Anterior cingulate cortex (tissue), 58 donors: ENCODE data around the gene ARPC4.
A peak's percentile ranks its signal among the peaks of the same experiment; 100 is the strongest.
"Not testable (repeated sequence)": the region's sequence is repeated elsewhere in the genome, so short reads cannot be mapped to it uniquely, and the experiment has no call there.

Source experiments
- DNase-seq, 58 donors: peaks; one replicate each; lab custom pipeline; 2025; lab: John Stamatoyannopoulos, UW

Gene ARPC4

GRCh38 chr3:9846231-9846630 is 53.3 kb downstream of the ARPC4 start:
- no peak for DNase-seq

- no peak for DNase-seq
Measured at GRCh38 chr3:9846931-9847488, 54.1 kb downstream of the ARPC4 start.

GRCh38 chr3:9847870-9848269 is 55.0 kb downstream of the ARPC4 start:
- DNase-seq = not testable (repeated sequence)

GRCh38 chr3:9848860-9849259 is 56.0 kb downstream of the ARPC4 start:
- DNase-seq = peak in 2 of 58 donors; percentile 20 to 22

GRCh38 chr3:9851383-9851782 is 58.5 kb downstream of the ARPC4 start:
- peak in 7 of 58 donors; percentile 6 to 28 (median 15) for DNase-seq

- DNase-seq = peak in 1 of 58 donors; percentile 34
Measured at GRCh38 chr3:9851926-9852325, 59.0 kb downstream of the ARPC4 start.

GRCh38 chr3:9852528-9852927 is 59.6 kb downstream of the ARPC4 start:
- no peak for DNase-seq

GRCh38 chr3:9854291-9854940 is 61.5 kb downstream of the ARPC4 start:
- DNase-seq = not testable (repeated sequence)

- no peak for DNase-seq
Measured at GRCh38 chr3:9855594-9855993, 62.7 kb downstream of the ARPC4 start.
